HepG2 (cell line): Measurements from ENCODE around the gene FLYWCH1. TPM values are rescaled to one million over a fixed set of nuclear protein-coding genes. Genes with fewer than 3 reads are reported as not detected.

Experiments
- FUBP1 ChIP-seq: sonication (generic); formaldehyde crosslinking; IDR thresholded peaks from 2 replicates; pipeline ENCODE4 v1.5.1; 2020; ENCODE audit warnings: missing genetic modification reagents, mild to moderate bottlenecking, borderline replicate concordance
- HDAC2 ChIP-seq: sonication (generic); formaldehyde crosslinking; IDR thresholded peaks from 2 replicates; pipeline ENCODE4 v1.4.0; 2020; ENCODE audit warnings: missing genetic modification reagents
- HMGXB3 ChIP-seq: sonication (generic); formaldehyde crosslinking; IDR thresholded peaks from 2 replicates; pipeline ENCODE4 v1.4.0; 2020; ENCODE audit warnings: missing genetic modification reagents, borderline replicate concordance
- MLLT10 ChIP-seq: sonication (generic); formaldehyde crosslinking; IDR thresholded peaks from 2 replicates; pipeline ENCODE4 v1.4.0; 2020; ENCODE audit warnings: missing genetic modification reagents
- MTA1 ChIP-seq: sonication (generic); formaldehyde crosslinking; IDR thresholded peaks from 2 replicates; pipeline ENCODE4 v1.4.0; 2020; ENCODE audit warnings: missing genetic modification reagents, mild to moderate bottlenecking, borderline replicate concordance
- MYC ChIP-seq: sonication (generic); formaldehyde crosslinking; IDR thresholded peaks from 2 replicates; pipeline ENCODE4 v1.9.0; 2021; ENCODE audit warnings: missing genetic modification reagents, borderline replicate concordance
- NKX3-1 ChIP-seq: sonication (generic); formaldehyde crosslinking; IDR thresholded peaks from 2 replicates; pipeline ENCODE4 v1.5.0; 2020; ENCODE audit warnings: missing genetic modification reagents
- NR3C1 ChIP-seq: sonication (generic); formaldehyde crosslinking; IDR thresholded peaks from 2 replicates; pipeline ENCODE4 v1.4.0; 2020; ENCODE audit warnings: missing genetic modification reagents
- RAD21 ChIP-seq: fragments of 450-650 bp; formaldehyde crosslinking; IDR thresholded peaks from 2 replicates; pipeline ENCODE4 v1.5.0; 2020; ENCODE audit warnings: mild to moderate bottlenecking
- SCMH1 ChIP-seq: sonication (generic); formaldehyde crosslinking; IDR thresholded peaks from 2 replicates; pipeline ENCODE4 v1.9.0; 2021; ENCODE audit warnings: missing genetic modification reagents, mild to moderate bottlenecking, borderline replicate concordance
- SNRNP70 ChIP-seq: fragments of 200-400 bp; formaldehyde crosslinking; IDR thresholded peaks from 2 replicates; pipeline ENCODE4 v1.6.1; 2017; ENCODE audit warnings: mild to moderate bottlenecking, low read depth, low read length, moderate library complexity
- TSC22D2 ChIP-seq: sonication (generic); formaldehyde crosslinking; IDR thresholded peaks from 2 replicates; pipeline ENCODE4 v1.5.1; 2020; ENCODE audit warnings: missing genetic modification reagents, mild to moderate bottlenecking, borderline replicate concordance
- U2AF1 ChIP-seq: fragments of 200-400 bp; formaldehyde crosslinking; optimal IDR thresholded peaks from 2 replicates; pipeline ENCODE3; 2017; ENCODE audit warnings: mild to moderate bottlenecking, low read depth, low read length
- ZMYM3 ChIP-seq: sonication (generic); formaldehyde crosslinking; IDR thresholded peaks from 2 replicates; pipeline ENCODE4 v1.5.1; 2020; ENCODE audit warnings: mild to moderate bottlenecking, missing genetic modification reagents
- ZNF431 ChIP-seq: sonication (generic); formaldehyde crosslinking; IDR thresholded peaks from 2 replicates; pipeline ENCODE4 v1.9.0; 2022; ENCODE audit warnings: missing genetic modification reagents, low read depth, mild to moderate bottlenecking, borderline replicate concordance
- ZNF432 ChIP-seq: sonication (generic); formaldehyde crosslinking; IDR thresholded peaks from 2 replicates; pipeline ENCODE4 v1.5.0; 2020; ENCODE audit warnings: missing genetic modification reagents, mild to moderate bottlenecking, borderline replicate concordance
- ZNF460 ChIP-seq: sonication (generic); formaldehyde crosslinking; IDR thresholded peaks from 2 replicates; pipeline ENCODE4 v1.5.1; 2020; ENCODE audit warnings: missing genetic modification reagents, mild to moderate bottlenecking, borderline replicate concordance
- ZNF567 ChIP-seq: sonication (generic); formaldehyde crosslinking; IDR thresholded peaks from 2 replicates; pipeline ENCODE4 v1.8.1; 2023; ENCODE audit warnings: mild to moderate bottlenecking, missing genetic modification reagents, borderline replicate concordance
- ZNF570 ChIP-seq: sonication (generic); formaldehyde crosslinking; IDR thresholded peaks from 2 replicates; pipeline ENCODE4 v1.4.0; 2020; ENCODE audit warnings: mild to moderate bottlenecking, missing genetic modification reagents, borderline replicate concordance
- ZNF709 ChIP-seq: sonication (generic); formaldehyde crosslinking; IDR thresholded peaks from 2 replicates; pipeline ENCODE4 v1.5.0; 2020; ENCODE audit warnings: mild to moderate bottlenecking, missing genetic modification reagents
- ZNF773 ChIP-seq: sonication (generic); formaldehyde crosslinking; IDR thresholded peaks from 2 replicates; pipeline ENCODE4 v1.4.0; 2020; ENCODE audit warnings: missing genetic modification reagents, borderline replicate concordance
- ZNF784 ChIP-seq: sonication (generic); formaldehyde crosslinking; IDR thresholded peaks from 2 replicates; pipeline ENCODE4 v1.5.1; 2020; ENCODE audit warnings: missing genetic modification reagents, mild to moderate bottlenecking, borderline replicate concordance
- ZNF839 ChIP-seq: sonication (generic); formaldehyde crosslinking; IDR thresholded peaks from 2 replicates; pipeline ENCODE4 v1.4.0; 2020; ENCODE audit warnings: missing genetic modification reagents, mild to moderate bottlenecking, borderline replicate concordance
- polyA plus RNA-seq, 8 experiments: library from polyadenylated mRNA; depleted of rRNA in 3 of 8; stranded (reverse) in 7 of 8; unstranded in 1 of 8; fragments of >200 nt; fragmentation: Illumina TruSeq in 4 of 8; extraction: Trizol in 4 of 8; gene quantifications; 2 replicates each; pipeline versions ENCODE4 v1.2.1 to v1.2.3, GENCODE V29; 2011 to 2016; ENCODE audit warnings: low read depth in 4 of 8, missing spikeins in 1 of 8, mixed read lengths in 1 of 8; ENCODE audit not compliant: insufficient read depth in 1 of 8
- total RNA-seq, 5 experiments: library from RNA; depleted of rRNA; stranded (reverse); fragments of >200 nt; fragmentation: Illumina TruSeq; extraction: Trizol; gene quantifications; 2 replicates each; pipeline ENCODE4 v1.2.3, GENCODE V29; 2016; ENCODE audit warnings: low read depth in 1 of 5

Gene FLYWCH1
- total and polyA plus RNA-seq, 2 of the 13 experiments (the other 11 are each of a cell fraction or from before 2014, with no cell fraction given) = 7.3 to 12.4 TPM

GRCh38 chr16:2867987-2868789 is 43.5 kb upstream of the FLYWCH1 start (continued):
- TF ChIP-seq ZNF784 (CRISPR knock-in tag) (no peak), ZNF773 (peak; percentile 74; the same call in 1 of the 2 replicates), ZNF570 (0 out of 2 replicates have a peak, but pooled peaks have one; percentile 34), MLLT10 (no peak), RAD21 (CRISPR knock-in tag) (peak; percentile 96), NR3C1 (no peak), ZNF460 (CRISPR knock-in tag) (no peak), MTA1 (no peak), HDAC2 (peak; percentile 76), MYC (CRISPR knock-in tag) (peak; percentile 68; the same call in 1 of the 2 replicates), ZMYM3 (CRISPR knock-in tag) (peak; percentile 9; the same call in 1 of the 2 replicates), ZNF431 (CRISPR knock-in tag) (no peak), NKX3-1 (peak; percentile 81; the same call in 1 of the 2 replicates), ZNF432 (CRISPR knock-in tag) (no peak), FUBP1 (CRISPR knock-in tag) (no peak), SNRNP70 (no peak), HMGXB3 (CRISPR knock-in tag) (no peak), ZNF709 (peak; percentile 81), SCMH1 (CRISPR knock-in tag) (no peak), ZNF839 (CRISPR knock-in tag) (no peak), ZNF567 (no peak), TSC22D2 (CRISPR knock-in tag) (peak; percentile 65; the same call in 1 of the 2 replicates), U2AF1 (no peak)
